GM12875 (cell line): ENCODE data around the gene OR1F1.

ENCODE experiments used
- H3K4me3 ChIP-seq: one replicate; pipeline ENCODE4 v1.5.1; 2011; ENCODE audit warnings: low read depth, low read length, control low read depth
- CTCF ChIP-seq: IDR thresholded peaks from 2 replicates; pipeline ENCODE4 v1.5.1; 2011; ENCODE audit warnings: low read depth, mild to moderate bottlenecking, control low read depth, inconsistent platforms, low read length, moderate library complexity, borderline replicate concordance; ENCODE audit not compliant: insufficient read depth

Gene OR1F1

GRCh38 chr16:3249020-3249419, 61.0 kb downstream of the OR1F1 start:
- no peak for TF ChIP-seq CTCF

GRCh38 chr16:3249451-3249850, 61.4 kb downstream of the OR1F1 start:
- no peak for TF ChIP-seq CTCF
- H3K4me3 ChIP-seq: no peak overlapping the region

More at GRCh38 chr16:3249020-3249419, 61.0 kb downstream of the OR1F1 start:
- H3K4me3 ChIP-seq: no peak overlapping the region

- no peak overlapping the region for H3K4me3 ChIP-seq
- no peak for TF ChIP-seq CTCF
Observed at GRCh38 chr16:3252967-3253366, 65.0 kb downstream of the OR1F1 start.

- no peak overlapping the region for H3K4me3 ChIP-seq
- no peak for TF ChIP-seq CTCF
Observed at GRCh38 chr16:3254309-3254708, 66.3 kb downstream of the OR1F1 start.
